Hepatocyte (in vitro differentiated cells): ENCODE results near the gene HSPA5. TPM values are rescaled to one million over a fixed set of nuclear protein-coding genes. Genes with fewer than 3 reads are reported as not detected.
"Not testable (repeated sequence)": the region's sequence is repeated elsewhere in the genome, so short reads cannot be mapped to it uniquely, and the experiment has no call there.

Experiments
- DNase-seq: peaks from one replicate; pipeline ENCODE4 v3.0.0-alpha.2; 2016; ENCODE audit warnings: low spot score
- H2AFZ ChIP-seq: fragments of 200-600 bp; sonication (generic); 2 replicates; pipeline ENCODE4 v1.6.0; 2016; ENCODE audit warnings: antibody characterized with exemption, mild to moderate bottlenecking
- H3K27ac ChIP-seq: fragments of 200-600 bp; sonication (generic); 2 replicates; pipeline ENCODE4 v1.5.1; 2016; ENCODE audit warnings: mild to moderate bottlenecking
- H3K27me3 ChIP-seq: fragments of 200-600 bp; sonication (generic); 2 replicates; pipeline ENCODE4 v1.6.1; 2016
- H3K36me3 ChIP-seq: fragments of 200-600 bp; sonication (generic); replicated peaks from 2 replicates; pipeline ENCODE4 v1.5.1; 2016; ENCODE audit warnings: low read depth; ENCODE audit not compliant: insufficient read depth
- H3K4me1 ChIP-seq: fragments of 200-600 bp; sonication (generic); 2 replicates; pipeline ENCODE4 v1.5.1; 2016; ENCODE audit warnings: mild to moderate bottlenecking, moderate library complexity; ENCODE audit not compliant: insufficient read depth
- H3K4me2 ChIP-seq: fragments of 200-600 bp; sonication (generic); 2 replicates; pipeline ENCODE4 v1.6.0; 2016
- H3K4me3 ChIP-seq: fragments of 200-600 bp; sonication (generic); 2 replicates; pipeline ENCODE4 v1.5.1; 2016; ENCODE audit warnings: mild to moderate bottlenecking
- H3K79me2 ChIP-seq: fragments of 200-600 bp; sonication (generic); 2 replicates; pipeline ENCODE4 v1.6.0; 2017; ENCODE audit warnings: mild to moderate bottlenecking
- H3K9me2 ChIP-seq: fragments of 200-600 bp; sonication (generic); replicated peaks from 2 replicates; pipeline ENCODE4 v1.6.0; 2017; ENCODE audit warnings: mild to moderate bottlenecking; ENCODE audit not compliant: insufficient read depth
- H3K9me3 ChIP-seq: fragments of 200-600 bp; sonication (generic); 2 replicates; pipeline ENCODE4 v1.5.1; 2016; ENCODE audit warnings: low read depth, mild to moderate bottlenecking
- H4K20me1 ChIP-seq: fragments of 200-600 bp; sonication (generic); 2 replicates; pipeline ENCODE4 v1.6.0; 2016; ENCODE audit warnings: mild to moderate bottlenecking; ENCODE audit not compliant: insufficient read depth, poor library complexity, severe bottlenecking
- CTCF ChIP-seq: fragments of 200-600 bp; sonication (generic); IDR thresholded peaks from 2 replicates; pipeline ENCODE4 v1.5.1; 2016; ENCODE audit warnings: antibody characterized with exemption, mild to moderate bottlenecking; ENCODE audit not compliant: poor library complexity
- EZH2 ChIP-seq: fragments of 200-600 bp; sonication (generic); IDR thresholded peaks from 2 replicates; pipeline ENCODE4 v1.6.1; 2016; ENCODE audit warnings: antibody characterized with exemption, mild to moderate bottlenecking, borderline replicate concordance
- EZH2phosphoT487 ChIP-seq: fragments of 200-600 bp; sonication (generic); IDR thresholded peaks from one replicate; pipeline ENCODE4 v1.6.1; 2018; ENCODE audit warnings: antibody characterized with exemption, mild to moderate bottlenecking, low read depth, moderate library complexity; ENCODE audit not compliant: unreplicated experiment, severe bottlenecking
- WGBS: methylation state at CpG from one replicate; pipeline ENCODE4 v1.1.6; 2016; ENCODE audit warnings: low lambda C conversion rate; ENCODE audit errors: missing lambda C conversion rate; 5-methylcytosine and 5-hydroxymethylcytosine counted together
- polyA plus RNA-seq: library from polyadenylated mRNA; unstranded; fragments of >200 nt; fragmentation: Nextera tagmentation; extraction: Ambion mirVana; gene quantifications from 2 replicates; pipeline ENCODE4 v1.2.1, GENCODE V29; 2016
- total RNA-seq: library from RNA; depleted of rRNA; stranded (reverse); fragments of >200 nt; gene quantifications from 2 replicates; pipeline ENCODE4 v1.2.3, GENCODE V29; 2014

HSPA5 gene
- total and polyA plus RNA-seq, 2 experiments from 2014 or later: 239 to 881 TPM

- peaks cover 23% of the 10 kb centered on the region for H3K4me1 ChIP-seq
- H3K27ac ChIP-seq: peak overlapping the region; percentile 4
- H2AFZ ChIP-seq: no peak overlapping the region
- TF ChIP-seq CTCF (no peak), EZH2phosphoT487 (no peak), EZH2 (no peak)
- no peaks in the 10 kb centered on the region for H3K27me3 ChIP-seq
- 100% methylated on average over 1 of the region's 1 CpG for WGBS
- peaks cover 9% of the 10 kb centered on the region for H4K20me1 ChIP-seq
- DNase-seq: no peak
- H3K36me3 ChIP-seq: no peaks in the 10 kb centered on the region
- H3K9me2 ChIP-seq: no peaks in the 10 kb centered on the region
- peaks cover 91% of the 10 kb centered on the region for H3K79me2 ChIP-seq
- no peaks in the 10 kb centered on the region for H3K9me3 ChIP-seq
- H3K4me2 ChIP-seq: no peak overlapping the region
- no peak overlapping the region for H3K4me3 ChIP-seq
Observed at GRCh38 chr9:125269014-125269397, 27.9 kb upstream of the HSPA5 start.

GRCh38 chr9:125268394-125269013 lies 27.4 kb upstream of the HSPA5 start:
- no peak for DNase-seq
- Histone ChIP-seq H3K9me3 (no peaks in the 10 kb centered on the region), H3K4me1 (peaks cover 21% of the 10 kb centered on the region), H3K4me3 (no peak overlapping the region), H3K27me3 (no peaks in the 10 kb centered on the region), H2AFZ (no peak overlapping the region), H3K9me2 (no peaks in the 10 kb centered on the region), H3K36me3 (no peaks in the 10 kb centered on the region), H4K20me1 (peaks cover 9% of the 10 kb centered on the region), H3K79me2 (peaks cover 91% of the 10 kb centered on the region), H3K4me2 (no peak overlapping the region), H3K27ac (no peak overlapping the region)
- no peak for TF ChIP-seq EZH2phosphoT487
- TF ChIP-seq EZH2: no peak
- TF ChIP-seq CTCF: no peak
- 84% methylated on average over 6 of the region's 6 CpGs for WGBS

GRCh38 chr9:125264068-125264467 lies 22.9 kb upstream of the HSPA5 start:
- H3K27ac ChIP-seq, H3K4me3 ChIP-seq, DNase-seq, H3K9me3 ChIP-seq, H2AFZ ChIP-seq, H3K4me2 ChIP-seq, H3K9me2 ChIP-seq, H3K27me3 ChIP-seq, H3K36me3 ChIP-seq: not testable (repeated sequence)
- H4K20me1 ChIP-seq: peaks cover 17% of the 10 kb centered on the region
- WGBS: 95% methylated on average over 7 of the region's 7 CpGs
- H3K79me2 ChIP-seq: peaks cover 73% of the 10 kb centered on the region
- H3K4me1 ChIP-seq: peaks cover 11% of the 10 kb centered on the region

GRCh38 chr9:125262294-125262991 lies 21.3 kb upstream of the HSPA5 start:
- H3K4me2 ChIP-seq: peak overlapping the region; percentile 81
- no peaks in the 10 kb centered on the region for H3K27me3 ChIP-seq
- peaks cover 7% of the 10 kb centered on the region for H3K4me1 ChIP-seq
- no peaks in the 10 kb centered on the region for H3K9me2 ChIP-seq
- H2AFZ ChIP-seq: peak overlapping the region; percentile 85
- H3K27ac ChIP-seq: peak overlapping the region; percentile 73
- TF ChIP-seq CTCF (no peak), EZH2 (no peak), EZH2phosphoT487 (no peak)
- 34% methylated on average over 10 of the region's 11 CpGs for WGBS
- peak overlapping the region; percentile 92 for H3K4me3 ChIP-seq
- DNase-seq: no peak
- H3K9me3 ChIP-seq: no peaks in the 10 kb centered on the region
- H4K20me1 ChIP-seq: peaks cover 13% of the 10 kb centered on the region
- H3K79me2 ChIP-seq: peaks cover 57% of the 10 kb centered on the region
- H3K36me3 ChIP-seq: no peaks in the 10 kb centered on the region
